ENCODE measurements around the gene UBTF. TPM values are rescaled to one million over a fixed set of nuclear protein-coding genes. Genes with fewer than 3 reads are reported as not detected.

UBTF gene
- total RNA-seq, 1 experiment from 2014 or later: 114 TPM

GRCh38 chr17:44235583-44235936, 16.1 kb upstream of the UBTF start:
- BruUV-seq (replicated peaks): no TSS peak
- TF ChIP-seq EZH2 (IDR thresholded peaks at IDR 0.05; ENCODE audit: borderline replicate concordance, low read depth, low read length, poor library complexity, severe bottlenecking) (no peak), CTCF (conservative IDR thresholded peaks at IDR 0.05; ENCODE audit: low read depth, low read length) (no peak)

GRCh38 chr17:44233582-44233981, 14.1 kb upstream of the UBTF start:
- intact Hi-C loops (cut with micrococcal nuclease; ENCODE audit: unreplicated experiment): no loop called here

More at GRCh38 chr17:44235583-44235936, 16.1 kb upstream of the UBTF start:
- no peak overlapping the region for H3K4me3 ChIP-seq (ENCODE audit: low read depth, low read length, poor library complexity, severe bottlenecking)
- H3K9me3 ChIP-seq (ENCODE audit: low read depth, low read length, poor library complexity, severe bottlenecking): no peaks in the 10 kb centered on the region
- POLR2A ChIA-PET (ENCODE audit: low non-redundant PET): no interaction called here
- no peaks in the 10 kb centered on the region for H3K27me3 ChIP-seq (replicated peaks; ENCODE audit: insufficient read depth, low read depth, low read length, poor library complexity)
- H3K36me3 ChIP-seq (ENCODE audit: insufficient read depth, low read length, poor library complexity, severe bottlenecking): no peaks in the 10 kb centered on the region
- H3K27ac ChIP-seq (ENCODE audit: low read depth, low read length, poor library complexity, severe bottlenecking): no peak overlapping the region
- no peaks in the 10 kb centered on the region for H3K4me1 ChIP-seq (ENCODE audit: insufficient read depth, low read length, poor library complexity, severe bottlenecking)
- intact Hi-C loops (cut with micrococcal nuclease; ENCODE audit: unreplicated experiment): no loop called here
- DNase-seq (ENCODE audit: low spot score): no peak
- CTCF ChIA-PET: no interaction called here

GRCh38 chr17:44232061-44232460, 12.6 kb upstream of the UBTF start:
- H3K27me3 ChIP-seq (replicated peaks; ENCODE audit: insufficient read depth, low read depth, low read length, poor library complexity): no peaks in the 10 kb centered on the region
- intact Hi-C loops (cut with micrococcal nuclease; ENCODE audit: unreplicated experiment): no loop called here
- ChIA-PET CTCF (no interaction called here), POLR2A (ENCODE audit: low non-redundant PET) (interaction anchor here (0.6 kb wide), 2 partner anchors 11 to 40 kb away, joined by 4 to 7 read pairs; no protein-coding TSS in a partner anchor)
- H3K9me3 ChIP-seq (ENCODE audit: low read depth, low read length, poor library complexity, severe bottlenecking): no peaks in the 10 kb centered on the region
- H3K4me3 ChIP-seq (ENCODE audit: low read depth, low read length, poor library complexity, severe bottlenecking): no peak overlapping the region
- TF ChIP-seq CTCF (conservative IDR thresholded peaks at IDR 0.05; ENCODE audit: low read depth, low read length) (no peak), EZH2 (IDR thresholded peaks at IDR 0.05; ENCODE audit: borderline replicate concordance, low read depth, low read length, poor library complexity, severe bottlenecking) (no peak)
- no peak overlapping the region for H3K27ac ChIP-seq (ENCODE audit: low read depth, low read length, poor library complexity, severe bottlenecking)
- no peaks in the 10 kb centered on the region for H3K36me3 ChIP-seq (ENCODE audit: insufficient read depth, low read length, poor library complexity, severe bottlenecking)
- no peaks in the 10 kb centered on the region for H3K4me1 ChIP-seq (ENCODE audit: insufficient read depth, low read length, poor library complexity, severe bottlenecking)
- BruUV-seq (replicated peaks): no TSS peak
- DNase-seq (ENCODE audit: low spot score): no peak

More at GRCh38 chr17:44233582-44233981, 14.1 kb upstream of the UBTF start:
- ChIA-PET CTCF (no interaction called here), POLR2A (ENCODE audit: low non-redundant PET) (no interaction called here)
- Histone ChIP-seq H3K4me1 (ENCODE audit: insufficient read depth, low read length, poor library complexity, severe bottlenecking) (no peaks in the 10 kb centered on the region), H3K36me3 (ENCODE audit: insufficient read depth, low read length, poor library complexity, severe bottlenecking) (no peaks in the 10 kb centered on the region), H3K27ac (ENCODE audit: low read depth, low read length, poor library complexity, severe bottlenecking) (no peak overlapping the region), H3K9me3 (ENCODE audit: low read depth, low read length, poor library complexity, severe bottlenecking) (no peaks in the 10 kb centered on the region), H3K4me3 (ENCODE audit: low read depth, low read length, poor library complexity, severe bottlenecking) (no peak overlapping the region), H3K27me3 (replicated peaks; ENCODE audit: insufficient read depth, low read depth, low read length, poor library complexity) (no peaks in the 10 kb centered on the region)
- TF ChIP-seq EZH2 (IDR thresholded peaks at IDR 0.05; ENCODE audit: borderline replicate concordance, low read depth, low read length, poor library complexity, severe bottlenecking) (no peak), CTCF (conservative IDR thresholded peaks at IDR 0.05; ENCODE audit: low read depth, low read length) (no peak)
- DNase-seq (ENCODE audit: low spot score): no peak
- no TSS peak for BruUV-seq (replicated peaks)

All from A673 (cell line).